HCT116 (cell line): Measurements from ENCODE around the gene ZNF438.

Experiments used
- CTCF ChIP-seq, 3 experiments: fragments of 200-600 bp in 1 of 3; sonication (generic) in 1 of 3; IDR thresholded peaks in 2 of 3; conservative IDR thresholded peaks in 1 of 3; 2 replicates each; pipeline ENCODE4 v1.5.1; 2012 to 2017; ENCODE audit warnings: low read depth in 2 of 3, low read length in 2 of 3, antibody characterized with exemption in 1 of 3, borderline replicate concordance in 1 of 3, control low read depth in 1 of 3, mild to moderate bottlenecking in 1 of 3, mixed read lengths in 1 of 3, mixed run types in 1 of 3, moderate library complexity in 1 of 3; ENCODE audit not compliant: insufficient read depth in 1 of 3
- EZH2 ChIP-seq: fragments of 200-600 bp; sonication (generic); IDR thresholded peaks from 2 replicates; pipeline ENCODE4 v1.6.1; 2017; ENCODE audit warnings: antibody characterized with exemption, mixed run types
- FOSL1 ChIP-seq: IDR thresholded peaks from 2 replicates; pipeline ENCODE4 v1.6.1; 2012; ENCODE audit warnings: low read depth
- POLR2AphosphoS5 ChIP-seq: IDR thresholded peaks from 2 replicates; pipeline ENCODE4 v1.6.1; 2011; ENCODE audit warnings: mild to moderate bottlenecking, low read depth, low read length, moderate library complexity
- TCF7L2 ChIP-seq: IDR thresholded peaks from 2 replicates; pipeline ENCODE4 v1.7.0; 2011; ENCODE audit warnings: borderline replicate concordance, inconsistent platforms; ENCODE audit not compliant: insufficient read depth, insufficient read length; ENCODE audit errors: extremely low read depth

GRCh38 chr10:30855131-30855530, 176.5 kb downstream of the ZNF438 start:
- no peak for TF ChIP-seq POLR2AphosphoS5
- no peak for TF ChIP-seq EZH2
- no peak for TF ChIP-seq TCF7L2
- TF ChIP-seq FOSL1, result no peak
- no peak for TF ChIP-seq CTCF (IDR thresholded peaks at IDR 0.05 in 2 of 3, conservative IDR thresholded peaks at IDR 0.05 in 1 of 3; ENCODE audit: borderline replicate concordance in 1 of 3, insufficient read depth in 1 of 3, low read depth in 2 of 3, low read length in 2 of 3)
